Measurements from ENCODE around the gene MAGEB16.

MAGEB16 gene

DNA sequence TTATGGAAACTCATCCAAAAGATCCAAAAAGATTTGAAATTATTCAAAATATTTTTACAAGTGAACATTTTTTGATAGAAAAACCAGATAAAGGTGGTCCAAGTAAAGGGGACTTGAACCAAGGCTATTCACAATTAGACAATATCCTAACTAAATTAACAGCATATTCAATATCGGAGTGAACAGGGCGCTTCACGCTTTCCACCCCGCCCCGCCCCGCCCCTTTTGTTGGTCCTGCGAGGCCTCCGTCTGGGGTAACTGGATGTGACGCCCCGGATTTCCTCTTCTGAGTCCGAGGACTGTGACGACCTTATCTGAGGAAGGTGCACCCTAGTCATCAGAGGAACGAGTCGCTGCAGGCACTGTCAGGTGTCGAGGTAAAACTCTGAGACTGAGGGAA is at the start of gene MAGEB16:
Gene MAGEB16 (plus strand): TSS at position 301 of the 400 bp plus-strand sequence. CDS start 3,855 bp downstream, outside the sequence.
- DNase-seq (ENCODE audit: low read depth): no peak

DNA sequence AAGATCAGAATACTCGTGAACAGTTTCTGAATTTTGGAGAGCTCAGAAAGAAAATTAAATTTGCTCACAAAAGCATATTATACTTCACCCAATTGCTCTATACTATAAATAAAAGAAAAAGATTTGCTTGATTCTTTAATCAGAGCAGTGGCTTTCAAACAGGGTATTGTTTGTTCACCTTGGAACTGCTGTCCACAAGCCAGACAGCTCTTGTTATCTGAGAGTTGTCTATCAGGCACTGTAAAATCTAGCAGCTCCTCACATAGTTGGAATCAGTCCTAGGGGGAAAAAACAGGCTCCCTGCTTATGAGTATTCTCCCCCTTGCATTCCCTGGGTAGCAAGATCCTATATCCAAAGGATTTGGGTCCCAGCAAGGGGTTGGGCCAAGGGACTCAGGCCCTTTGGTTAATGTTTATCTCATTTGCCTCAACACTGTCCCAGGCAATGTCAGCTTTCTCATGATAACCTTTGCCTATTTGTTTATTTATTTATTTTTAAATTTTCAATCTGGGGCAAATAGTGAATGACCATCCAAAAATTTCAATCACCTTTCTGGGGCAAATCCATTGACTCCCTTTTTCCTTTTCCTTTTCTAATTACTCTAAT is 24.1 kb upstream of the MAGEB16 start:
- no peak for DNase-seq (ENCODE audit: low read depth)

GRCh38 chrX:35785075-35785474 is 13.1 kb upstream of the MAGEB16 start:
- DNase-seq (ENCODE audit: low read depth): no peak

GRCh38 chrX:35786271-35786670 is 11.9 kb upstream of the MAGEB16 start:
- DNase-seq (ENCODE audit: low read depth): no peak

DNA sequence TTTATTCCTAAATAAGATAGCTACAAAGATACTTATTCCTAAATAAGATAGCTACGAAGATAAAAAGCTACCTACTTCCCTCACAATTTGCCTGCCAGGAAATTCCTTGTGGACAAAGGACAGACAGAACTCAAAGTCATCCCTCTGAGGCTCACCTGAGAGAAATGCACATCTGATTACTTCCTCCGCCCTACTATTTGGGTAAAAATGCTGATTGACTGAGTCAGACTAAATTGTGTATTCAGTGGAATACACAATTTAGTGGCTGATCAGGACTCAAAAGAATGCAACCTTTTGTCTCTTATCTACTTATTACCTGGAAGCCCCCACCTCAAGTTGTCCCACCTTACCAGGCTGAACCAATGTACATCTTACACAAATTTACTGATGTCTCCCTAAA is 10.3 kb upstream of the MAGEB16 start:
- DNase-seq (ENCODE audit: low read depth): no peak

DNA sequence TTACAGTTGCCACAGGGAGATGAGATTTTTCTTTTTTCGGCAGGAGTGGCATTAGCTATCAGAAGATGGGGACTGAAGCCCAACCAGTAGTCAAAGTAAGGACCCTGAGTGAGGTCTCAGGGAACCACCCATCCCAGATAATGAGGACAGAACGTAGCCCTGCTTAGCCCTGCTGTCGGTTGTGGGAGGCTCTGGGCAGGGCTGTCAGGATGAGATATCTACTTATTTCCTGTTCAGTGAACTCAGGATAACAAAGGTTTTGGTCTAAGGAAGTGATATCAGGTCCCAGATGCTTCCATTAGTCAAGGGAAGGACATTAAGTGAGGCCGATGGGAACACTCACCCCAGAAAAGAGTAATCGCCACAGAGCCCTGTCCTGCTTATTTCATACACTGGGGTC is 2.3 kb downstream of the MAGEB16 start:
- DNase-seq (ENCODE audit: low read depth): no peak

DNA sequence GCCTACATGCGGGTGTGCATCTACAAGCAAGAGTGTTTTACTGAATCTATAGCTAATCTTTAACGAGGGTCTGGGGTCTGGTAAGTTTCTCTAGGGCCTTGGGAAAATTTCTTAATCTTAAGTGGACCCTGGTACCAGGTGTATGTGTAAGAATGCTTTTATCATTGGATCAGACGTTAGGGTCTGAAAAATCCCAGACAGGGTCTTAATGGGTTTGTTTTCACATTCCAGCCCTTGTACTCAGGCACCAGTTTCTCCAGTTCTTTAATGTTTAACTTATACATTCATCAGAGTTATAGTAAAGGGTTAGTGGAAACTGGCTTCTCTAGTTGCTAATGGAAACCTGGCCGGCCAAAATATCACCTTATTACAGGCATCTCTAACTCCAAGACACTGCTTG is 11.6 kb downstream of the MAGEB16 start:
- no peak for DNase-seq (ENCODE audit: low read depth)

DNA sequence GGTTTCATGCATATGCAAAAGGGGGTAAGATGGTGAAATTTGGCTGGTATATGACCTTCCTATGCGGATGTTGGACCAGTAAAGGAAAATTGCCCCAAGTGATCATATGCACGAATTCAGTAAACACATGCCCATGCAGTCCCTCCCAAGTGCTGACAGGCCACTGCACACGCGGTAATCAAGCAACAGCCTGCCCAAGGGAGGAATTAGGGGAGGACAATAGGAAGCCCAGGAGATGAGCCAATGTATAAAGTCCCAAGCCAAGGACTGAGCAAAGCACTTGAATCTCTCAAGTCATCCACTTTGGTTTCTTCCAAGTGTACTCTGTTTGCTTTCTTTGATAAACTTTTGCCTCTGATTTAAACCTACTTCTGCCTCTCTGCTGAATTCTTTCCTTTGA is 21.1 kb downstream of the MAGEB16 start:
- no peak for DNase-seq (ENCODE audit: low read depth)

DNA sequence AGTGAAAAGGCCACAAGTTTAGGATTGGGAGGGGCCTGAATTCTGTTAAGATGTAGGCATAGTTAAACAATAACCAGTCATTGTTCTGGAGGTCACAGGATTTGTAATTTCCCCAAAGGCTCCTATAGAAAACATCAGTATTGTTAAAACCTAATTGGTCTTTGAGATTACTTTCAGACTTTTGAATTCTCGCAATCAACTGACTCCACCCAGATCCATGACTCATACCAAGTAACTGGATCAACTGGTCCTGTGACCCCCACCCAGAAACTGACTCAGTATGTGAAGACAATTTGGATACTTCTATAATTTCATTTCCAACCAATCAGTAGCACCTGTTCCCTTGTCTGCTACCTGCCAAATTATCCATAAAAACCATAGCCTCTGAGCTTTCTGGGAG is 28.4 kb downstream of the MAGEB16 start:
- no peak for DNase-seq (ENCODE audit: low read depth)

DNA sequence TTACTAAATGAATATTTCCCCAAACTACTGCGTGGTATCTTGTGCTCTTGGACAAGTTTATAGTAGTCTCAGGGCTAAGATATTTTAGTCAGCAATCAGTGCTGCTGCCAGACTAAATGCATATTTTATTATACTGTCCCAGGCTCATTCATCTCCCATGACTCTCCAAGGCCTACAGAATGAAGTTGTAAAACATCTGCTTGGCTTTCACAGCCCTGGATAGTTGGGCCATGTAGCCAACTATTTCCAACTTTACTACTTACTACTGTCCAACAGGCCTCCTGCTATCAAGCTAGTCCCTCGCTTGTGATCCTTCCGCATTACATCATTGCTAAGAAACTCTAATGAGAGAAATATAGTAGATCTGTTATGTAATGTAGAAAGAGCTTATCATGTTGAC is 31.4 kb downstream of the MAGEB16 start:
- DNase-seq (ENCODE audit: low read depth): no peak

DNA sequence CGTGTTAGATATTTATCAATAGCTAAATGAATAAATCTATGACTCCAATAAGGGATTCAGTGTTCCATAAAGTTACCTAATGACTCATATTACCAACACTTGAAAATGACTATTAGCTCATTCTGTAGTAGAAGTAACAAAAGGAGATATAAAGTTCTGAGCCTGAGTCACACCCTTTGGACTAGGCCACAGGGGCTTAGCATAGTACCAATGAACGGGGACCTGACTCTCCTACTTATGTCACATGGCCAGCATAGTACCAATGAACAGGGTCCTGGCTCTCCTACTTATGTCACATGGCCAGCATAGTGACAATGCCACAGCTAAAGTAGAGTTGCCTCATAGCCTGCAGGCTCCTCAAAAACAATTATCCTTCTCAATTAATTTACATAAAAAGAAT is 43.7 kb downstream of the MAGEB16 start:
- DNase-seq (ENCODE audit: low read depth): no peak

DNA sequence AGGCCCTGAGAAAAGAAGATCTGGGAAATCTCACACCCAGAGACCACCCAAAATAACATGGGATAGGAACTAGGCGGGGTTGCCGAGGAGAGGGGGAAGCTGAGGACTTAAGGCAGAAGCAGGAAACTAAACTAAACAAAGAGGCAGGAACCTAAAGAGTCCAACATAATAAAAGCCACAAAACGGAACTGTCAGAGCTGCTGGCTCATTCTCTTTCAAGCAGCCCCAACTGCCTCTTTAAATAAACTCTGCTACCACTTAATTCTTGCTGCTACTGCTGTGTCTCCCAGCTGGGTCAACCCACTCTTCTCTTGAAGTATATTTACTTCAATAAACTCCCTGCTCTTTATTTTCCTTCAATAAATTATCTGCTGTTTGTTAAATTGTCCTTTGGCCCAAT is 44.5 kb downstream of the MAGEB16 start:
- DNase-seq (ENCODE audit: low read depth): no peak

- no peak for DNase-seq (ENCODE audit: low read depth)
Measured at GRCh38 chrX:35847736-35848135, 49.6 kb downstream of the MAGEB16 start.
